Urinary bladder (tissue), 4 donors: ENCODE measurements around the gene IL1RAPL1. TPM values are rescaled to one million over a fixed set of nuclear protein-coding genes. Genes with fewer than 3 reads are reported as not detected.

Experiments
- DNase-seq: peaks from one replicate; pipeline ENCODE4 v3.0.0-alpha.2; 2015; ENCODE audit errors: extremely low spot score
- H3K27ac ChIP-seq: one replicate; pipeline ENCODE4 v1.5.1; 2013; ENCODE audit warnings: low read depth, mild to moderate bottlenecking, moderate library complexity
- H3K36me3 ChIP-seq: one replicate; pipeline ENCODE4 v1.6.1; 2013; ENCODE audit warnings: mild to moderate bottlenecking, moderate library complexity; ENCODE audit not compliant: insufficient read depth
- H3K4me1 ChIP-seq: one replicate; pipeline ENCODE4 v1.6.1; 2013; ENCODE audit warnings: mild to moderate bottlenecking, moderate library complexity; ENCODE audit not compliant: insufficient read depth
- H3K4me3 ChIP-seq: one replicate; pipeline ENCODE4 v1.5.1; 2013; ENCODE audit warnings: low read depth, low read length
- WGBS: extraction: QIAGEN DNeasy Blood & Tissue Kit; methylation state at CpG from one replicate; pipeline ENCODE4 v1.1.7; 2013; 5-methylcytosine and 5-hydroxymethylcytosine counted together
- polyA plus RNA-seq: library from polyadenylated mRNA; stranded (reverse); fragments of 200-250 nt; gene quantifications from one replicate; pipeline ENCODE4 v1.2.3, GENCODE V29; 2013
- total RNA-seq: library from RNA; depleted of rRNA; stranded (reverse); fragments of >200 nt; gene quantifications from one replicate; pipeline ENCODE4 v1.2.3, GENCODE V29; 2014
- donor health status: healthy with polysubstance abuse.
- donor health status: healthy.

The IL1RAPL1 gene
- total RNA-seq, result 21.3 TPM
- polyA plus RNA-seq, result 1.4 TPM

- Histone ChIP-seq H3K4me1 (no peaks in the 10 kb centered on the region), H3K4me3 (peak within 1 kb of the TSS; percentile 50), H3K27ac (no peak within 1 kb of the TSS), H3K36me3 (no peaks in the 10 kb centered on the region)
- WGBS, result 1% methylated on average over 15 of the region's 15 CpGs
- no peak for DNase-seq
Measured at GRCh38 chrX:28586981-28587551, at the start of gene IL1RAPL1. Gene IL1RAPL1 (plus strand): TSS chrX:28587446.

GRCh38 chrX:28542791-28543190 is 44.5 kb upstream of the IL1RAPL1 start:
- H3K36me3 ChIP-seq, result no peaks in the 10 kb centered on the region
- no peak overlapping the region for H3K27ac ChIP-seq
- H3K4me3 ChIP-seq, result no peak overlapping the region
- 73% methylated on average over 2 of the region's 2 CpGs for WGBS
- no peaks in the 10 kb centered on the region for H3K4me1 ChIP-seq
- DNase-seq, result no peak

- no peak overlapping the region for H3K4me3 ChIP-seq
- H3K27ac ChIP-seq, result no peak overlapping the region
- no peaks in the 10 kb centered on the region for H3K4me1 ChIP-seq
- no peak for DNase-seq
- 93% methylated on average over 4 of the region's 4 CpGs for WGBS
- no peaks in the 10 kb centered on the region for H3K36me3 ChIP-seq
Measured at GRCh38 chrX:28549838-28550237, 37.4 kb upstream of the IL1RAPL1 start.

- no peak for DNase-seq
- Histone ChIP-seq H3K4me1 (no peaks in the 10 kb centered on the region), H3K27ac (no peak overlapping the region), H3K4me3 (no peak overlapping the region), H3K36me3 (no peaks in the 10 kb centered on the region)
- 94% methylated on average over 8 of the region's 8 CpGs for WGBS
Measured at GRCh38 chrX:28550331-28550872, 36.8 kb upstream of the IL1RAPL1 start.

- no peaks in the 10 kb centered on the region for H3K36me3 ChIP-seq
- DNase-seq, result no peak
- H3K4me1 ChIP-seq, result no peaks in the 10 kb centered on the region
- no peak overlapping the region for H3K4me3 ChIP-seq
- no peak overlapping the region for H3K27ac ChIP-seq
- 97% methylated on average over 1 of the region's 1 CpG for WGBS
Measured at GRCh38 chrX:28552322-28552721, 34.9 kb upstream of the IL1RAPL1 start.

- H3K27ac ChIP-seq, result no peak overlapping the region
- no peaks in the 10 kb centered on the region for H3K4me1 ChIP-seq
- DNase-seq, result no peak
- no peak overlapping the region for H3K4me3 ChIP-seq
- WGBS, result 79% methylated on average over 1 of the region's 1 CpG
- H3K36me3 ChIP-seq, result no peaks in the 10 kb centered on the region
Measured at GRCh38 chrX:28552882-28553829, 34.1 kb upstream of the IL1RAPL1 start.

GRCh38 chrX:28576117-28576516 is 11.1 kb upstream of the IL1RAPL1 start:
- no peaks in the 10 kb centered on the region for H3K36me3 ChIP-seq
- 85% methylated on average over 3 of the region's 3 CpGs for WGBS
- no peak for DNase-seq
- H3K4me1 ChIP-seq, result no peaks in the 10 kb centered on the region
- no peak overlapping the region for H3K4me3 ChIP-seq
- no peak overlapping the region for H3K27ac ChIP-seq

- no peaks in the 10 kb centered on the region for H3K4me1 ChIP-seq
- DNase-seq, result no peak
- no peak overlapping the region for H3K4me3 ChIP-seq
- H3K36me3 ChIP-seq, result no peaks in the 10 kb centered on the region
- no peak overlapping the region for H3K27ac ChIP-seq
Measured at GRCh38 chrX:28581522-28581921, 5.7 kb upstream of the IL1RAPL1 start.

- H3K27ac ChIP-seq, result no peak overlapping the region
- H3K4me3 ChIP-seq, result no peak overlapping the region
- DNase-seq, result no peak
- no peaks in the 10 kb centered on the region for H3K36me3 ChIP-seq
- H3K4me1 ChIP-seq, result no peaks in the 10 kb centered on the region
- 46% methylated on average over 4 of the region's 4 CpGs for WGBS
Measured at GRCh38 chrX:28582511-28582910, 4.7 kb upstream of the IL1RAPL1 start.

GRCh38 chrX:28584025-28584424 is 3.2 kb upstream of the IL1RAPL1 start:
- no peak for DNase-seq
- Histone ChIP-seq H3K4me1 (no peaks in the 10 kb centered on the region), H3K36me3 (no peaks in the 10 kb centered on the region), H3K27ac (no peak overlapping the region), H3K4me3 (no peak overlapping the region)

GRCh38 chrX:28585767-28586166 is 1.5 kb upstream of the IL1RAPL1 start:
- no peak for DNase-seq
- no peaks in the 10 kb centered on the region for H3K4me1 ChIP-seq
- WGBS, result 14% methylated on average over 10 of the region's 10 CpGs
- peak overlapping the region; percentile 50 for H3K4me3 ChIP-seq
- no peak overlapping the region for H3K27ac ChIP-seq
- no peaks in the 10 kb centered on the region for H3K36me3 ChIP-seq

- Histone ChIP-seq H3K36me3 (no peaks in the 10 kb centered on the region), H3K4me3 (peak overlapping the region; percentile 50), H3K27ac (no peak overlapping the region), H3K4me1 (no peaks in the 10 kb centered on the region)
- WGBS, result 3% methylated on average over 9 of the region's 9 CpGs
- DNase-seq, result no peak
Measured at GRCh38 chrX:28586286-28586685, 960 bp upstream of the IL1RAPL1 start.

GRCh38 chrX:28589046-28589445 is 1.8 kb downstream of the IL1RAPL1 start:
- WGBS, result 22% methylated on average over 5 of the region's 5 CpGs
- Histone ChIP-seq H3K4me3 (peak overlapping the region; percentile 50), H3K27ac (no peak overlapping the region), H3K4me1 (no peaks in the 10 kb centered on the region), H3K36me3 (no peaks in the 10 kb centered on the region)
- DNase-seq, result no peak

- no peak for DNase-seq
- WGBS, result 16% methylated on average over 2 of the region's 2 CpGs
- H3K27ac ChIP-seq, result no peak overlapping the region
- H3K4me1 ChIP-seq, result no peaks in the 10 kb centered on the region
- peak overlapping the region; percentile 20 for H3K4me3 ChIP-seq
- no peaks in the 10 kb centered on the region for H3K36me3 ChIP-seq
Measured at GRCh38 chrX:28590396-28590795, 3.1 kb downstream of the IL1RAPL1 start.
